ENCODE data around the gene PRICKLE2.

PRICKLE2 gene

DNA sequence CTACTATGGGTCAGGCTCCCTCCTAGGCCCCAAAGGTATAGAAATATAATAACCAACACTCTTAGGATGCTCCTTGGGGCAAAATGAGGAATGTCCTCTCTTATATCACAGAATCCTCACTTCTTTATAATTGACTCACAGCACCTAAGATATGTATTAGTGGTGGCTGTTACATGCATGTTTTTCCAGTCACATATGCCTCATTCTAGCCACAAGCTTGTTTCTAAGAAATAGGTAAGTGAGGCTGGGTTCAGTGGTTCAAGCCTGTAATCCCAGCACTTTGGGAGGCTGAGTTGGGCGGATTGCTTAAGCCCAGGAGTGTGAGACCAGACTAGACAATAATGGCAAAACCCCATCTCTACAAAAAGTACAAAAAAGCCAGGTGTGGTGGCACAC is 144.0 kb downstream of the PRICKLE2 start:
- no peak for DNase-seq (ENCODE audit: low read depth in 1 of 2, low spot score in 1 of 2)

- DNase-seq (ENCODE audit: low read depth in 1 of 2, low spot score in 1 of 2), result no peak
Observed at GRCh38 chr3:64080616-64081234, 144.5 kb downstream of the PRICKLE2 start.

DNA sequence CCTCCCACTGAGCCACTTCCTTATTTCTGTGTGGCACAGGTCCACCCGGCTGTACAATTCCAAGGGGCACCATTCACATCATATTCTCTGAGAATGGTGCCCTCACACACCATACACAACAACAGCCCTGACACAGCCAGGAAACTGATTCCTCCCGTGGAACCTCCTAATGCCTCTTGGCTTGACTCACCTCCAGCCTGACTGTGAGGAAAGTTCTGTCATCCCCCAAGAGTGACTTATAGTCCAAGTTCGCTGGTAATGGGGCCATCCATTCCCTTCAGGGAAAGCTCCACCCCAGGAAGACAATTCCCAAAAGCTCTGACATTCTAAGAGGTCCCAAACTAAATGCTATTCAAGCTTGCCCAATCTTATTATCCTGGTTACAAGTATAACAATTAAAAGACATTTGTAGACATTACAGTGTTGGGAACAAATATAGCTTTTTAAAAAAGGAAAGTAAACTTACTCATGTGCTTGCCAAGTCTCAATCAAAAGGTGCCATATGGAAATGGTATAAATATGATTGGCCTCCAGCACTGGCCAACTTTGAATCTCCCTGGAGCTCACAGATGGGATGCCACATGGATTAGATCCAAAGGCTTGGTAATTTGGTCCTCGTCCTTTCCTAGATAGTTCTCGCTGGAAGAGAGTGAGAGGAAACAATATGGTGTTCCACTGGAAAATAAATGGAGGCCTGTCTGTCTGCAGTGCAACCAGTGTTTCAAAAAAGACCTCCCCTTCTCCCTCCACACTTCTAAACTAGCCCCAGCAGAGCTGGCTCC is 145.7 kb downstream of the PRICKLE2 start:
- no peak for DNase-seq (ENCODE audit: low read depth in 1 of 2, low spot score in 1 of 2)

DNA sequence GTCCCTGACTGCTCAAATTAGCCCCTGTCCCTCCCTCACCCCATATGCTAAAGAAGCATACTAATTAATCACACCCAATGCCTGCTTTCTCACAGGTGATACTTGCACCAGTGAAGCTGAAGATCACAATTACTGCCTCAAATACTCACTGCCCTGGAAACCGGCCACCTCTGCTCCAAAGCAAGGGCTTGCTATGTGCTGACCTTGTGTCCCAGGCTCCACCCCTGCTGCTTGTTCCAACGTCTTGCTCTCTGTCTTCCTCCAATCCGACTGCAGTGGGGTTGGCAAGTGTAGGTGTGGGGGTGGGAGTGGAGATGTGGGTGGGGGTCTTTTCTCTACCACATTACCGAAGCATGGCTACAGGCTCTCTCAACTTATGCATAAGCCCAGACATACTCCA is 146.3 kb downstream of the PRICKLE2 start:
- no peak for DNase-seq (ENCODE audit: low read depth in 1 of 2, low spot score in 1 of 2)

GRCh38 chr3:64074895-64075679 is 150.2 kb downstream of the PRICKLE2 start:
- no peak for DNase-seq (ENCODE audit: low read depth in 1 of 2, low spot score in 1 of 2)

DNA sequence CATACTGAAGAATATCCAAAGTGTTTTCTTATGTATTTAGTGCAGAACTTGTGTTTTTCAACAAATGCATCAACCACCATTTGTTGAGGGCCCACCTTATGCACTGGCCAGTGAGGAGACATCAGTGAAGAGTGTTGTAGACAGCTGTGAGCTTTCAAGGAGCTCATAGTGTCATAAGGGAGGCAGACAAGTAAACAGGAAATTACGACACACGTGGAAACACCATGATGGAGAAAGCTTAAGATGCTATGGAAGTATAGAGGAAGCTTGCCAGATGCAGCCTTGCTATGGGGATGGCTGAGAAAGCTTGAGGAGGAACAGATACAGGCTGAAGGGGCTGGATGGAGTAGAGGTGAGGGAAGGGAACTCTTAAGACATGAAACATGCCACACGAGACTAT is 151.2 kb downstream of the PRICKLE2 start:
- DNase-seq (ENCODE audit: low read depth in 1 of 2, low spot score in 1 of 2), result no peak

DNA sequence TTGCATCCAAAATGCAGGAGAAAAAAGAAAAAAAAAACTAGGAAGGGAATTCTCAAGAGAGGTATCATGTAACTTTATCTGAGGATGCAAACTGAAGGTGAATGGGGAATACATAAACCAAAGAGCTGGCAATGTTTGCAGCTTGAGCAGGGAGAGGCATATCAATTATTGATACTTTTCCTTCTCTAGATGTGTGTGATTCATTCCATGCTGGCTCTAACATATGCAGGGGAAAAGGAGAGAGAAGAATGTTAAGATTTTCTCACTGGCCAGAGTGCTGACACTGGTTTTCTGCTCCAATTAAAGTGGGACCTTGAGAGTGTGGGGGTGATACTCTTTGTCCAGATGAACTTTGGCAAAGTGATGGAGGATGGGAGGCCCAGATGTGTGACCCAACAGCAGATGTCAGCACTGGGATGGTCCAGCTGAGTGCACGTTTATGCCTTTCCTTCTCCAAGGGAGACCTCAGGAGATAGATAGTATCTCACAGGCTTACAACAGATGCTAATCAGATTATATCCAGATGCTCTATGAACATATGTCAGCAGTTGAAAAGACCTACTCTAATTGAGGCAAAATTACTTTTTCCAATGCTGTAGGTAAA is 152.0 kb downstream of the PRICKLE2 start:
- no peak for DNase-seq (ENCODE audit: low read depth in 1 of 2, low spot score in 1 of 2)

DNA sequence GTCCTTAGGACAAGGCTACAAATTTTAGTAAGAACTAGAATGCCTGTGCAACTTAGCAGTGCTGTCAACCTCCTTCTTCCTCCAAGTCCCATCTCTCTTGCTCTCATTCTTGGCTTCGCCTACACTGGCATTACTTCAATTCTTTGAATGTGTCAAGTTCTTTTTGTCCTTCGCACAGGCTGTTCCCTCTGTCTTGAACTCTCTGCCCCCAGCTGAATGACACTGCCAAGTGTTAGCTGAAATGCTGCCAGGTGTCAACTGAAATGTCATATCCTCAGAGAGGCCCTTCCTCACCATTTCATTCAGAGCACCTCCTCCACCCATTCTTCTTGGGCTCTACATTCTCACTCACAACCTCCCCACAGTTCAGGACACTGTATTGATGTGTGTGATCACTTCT is 153.1 kb downstream of the PRICKLE2 start:
- no peak for DNase-seq (ENCODE audit: low read depth in 1 of 2, low spot score in 1 of 2)

DNA sequence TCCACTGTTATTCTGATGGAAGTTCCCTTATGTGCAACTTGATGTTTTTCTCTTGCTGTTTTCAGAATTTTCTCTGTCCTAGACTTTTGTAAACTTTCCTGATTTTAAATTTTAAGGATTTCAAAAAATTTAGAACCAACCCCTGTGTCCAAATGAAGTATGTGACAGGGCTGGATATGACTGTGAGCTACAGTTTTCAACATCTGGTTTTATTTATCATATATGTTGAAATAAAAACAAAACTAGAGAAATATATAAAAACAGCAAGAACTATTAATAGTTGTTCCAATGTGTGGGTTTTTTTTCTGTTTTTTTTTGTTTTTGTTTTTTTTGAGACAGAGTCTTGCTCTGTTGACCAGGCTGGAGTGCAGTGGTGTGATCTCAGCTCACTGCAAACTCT is 154.6 kb downstream of the PRICKLE2 start:
- no peak for DNase-seq (ENCODE audit: low read depth in 1 of 2, low spot score in 1 of 2)

DNA sequence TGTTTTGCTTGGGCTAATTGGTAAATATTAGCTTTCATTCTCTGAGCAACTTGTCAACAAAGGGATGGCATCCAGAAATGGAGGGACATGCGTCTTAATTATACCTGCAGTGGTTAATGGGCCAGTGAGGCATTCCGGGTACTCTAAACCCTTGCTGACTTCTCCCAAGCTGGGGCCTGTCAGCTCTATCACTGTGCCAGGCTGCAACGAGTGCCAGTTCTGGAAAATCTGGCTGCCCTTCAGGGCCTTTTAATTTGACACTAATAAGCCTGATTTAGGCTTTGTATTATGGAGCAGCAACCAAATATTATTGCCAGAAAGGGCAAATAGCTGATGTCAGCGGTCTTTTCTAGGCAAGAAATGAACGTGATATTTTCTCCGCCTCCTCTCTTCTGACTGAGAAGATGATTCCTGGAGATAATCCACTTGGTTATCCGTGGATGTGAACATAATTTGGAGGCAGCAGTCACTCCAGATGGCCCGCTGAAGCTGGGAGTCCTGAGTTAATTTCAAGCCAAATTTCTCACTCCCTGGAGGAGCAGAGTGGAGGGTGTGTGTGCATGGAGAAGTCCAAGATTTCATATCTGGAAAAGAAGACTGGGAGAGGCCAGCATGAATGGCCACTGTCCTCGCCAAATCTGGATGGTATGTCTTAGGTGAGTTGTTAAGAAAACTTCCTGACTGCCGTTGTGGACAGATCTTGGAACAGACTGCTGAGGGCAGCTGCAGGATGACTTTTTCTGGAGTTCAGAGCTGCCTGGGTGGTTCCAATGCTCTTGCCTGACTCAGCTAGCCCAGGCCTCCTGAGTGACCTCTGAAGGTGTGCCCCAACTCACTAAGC is 157.5 kb downstream of the PRICKLE2 start:
- no peak for DNase-seq (ENCODE audit: low read depth in 1 of 2, low spot score in 1 of 2)

DNA sequence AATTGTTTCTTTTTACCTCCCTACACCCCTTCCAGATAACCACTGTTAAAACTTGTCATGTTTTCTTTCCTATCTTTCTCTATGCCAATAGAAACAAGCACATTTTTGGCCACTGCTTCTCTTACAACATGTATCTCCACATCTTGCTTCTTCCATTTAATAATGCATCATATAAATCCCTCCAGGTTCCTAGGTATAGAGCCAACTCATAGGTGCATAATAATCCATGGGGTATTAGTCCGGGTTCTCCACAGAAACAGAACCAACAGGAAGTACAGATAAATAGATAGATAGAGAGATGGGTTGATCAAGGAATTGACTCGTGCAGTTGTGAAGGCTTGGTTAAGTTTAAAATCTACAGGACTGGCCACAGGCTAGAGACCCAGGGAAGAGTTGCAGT is 160.5 kb downstream of the PRICKLE2 start:
- no peak for DNase-seq (ENCODE audit: low read depth in 1 of 2, low spot score in 1 of 2)

DNA sequence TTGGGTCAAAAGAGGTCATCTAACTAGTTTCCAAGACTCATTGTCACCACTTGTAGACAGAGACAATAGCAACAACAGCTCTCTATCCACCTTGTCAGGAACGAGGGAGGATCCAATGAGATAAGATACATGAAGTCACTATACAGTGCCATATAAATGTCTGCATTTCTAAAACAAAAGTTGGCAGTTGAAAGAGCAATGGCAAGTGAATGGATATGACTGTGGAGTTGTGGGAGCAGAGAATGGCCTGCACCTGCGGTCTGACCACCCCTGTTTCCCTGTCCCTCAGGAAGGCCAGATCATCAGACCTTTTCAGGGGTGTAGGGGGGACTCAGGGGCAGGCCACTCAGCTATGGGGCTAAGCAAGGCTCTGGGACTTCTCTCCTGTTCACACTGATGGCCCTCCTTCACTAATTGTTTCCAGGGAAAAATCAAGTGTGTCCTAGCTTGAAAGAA is 161.3 kb downstream of the PRICKLE2 start:
- no peak for DNase-seq (ENCODE audit: low read depth in 1 of 2, low spot score in 1 of 2)

GRCh38 chr3:64063207-64063982 is 161.9 kb downstream of the PRICKLE2 start:
- no peak for DNase-seq (ENCODE audit: low read depth in 1 of 2, low spot score in 1 of 2)

- DNase-seq (ENCODE audit: low read depth in 1 of 2, low spot score in 1 of 2), result no peak
Observed at GRCh38 chr3:64061628-64062027, 163.6 kb downstream of the PRICKLE2 start.

DNA sequence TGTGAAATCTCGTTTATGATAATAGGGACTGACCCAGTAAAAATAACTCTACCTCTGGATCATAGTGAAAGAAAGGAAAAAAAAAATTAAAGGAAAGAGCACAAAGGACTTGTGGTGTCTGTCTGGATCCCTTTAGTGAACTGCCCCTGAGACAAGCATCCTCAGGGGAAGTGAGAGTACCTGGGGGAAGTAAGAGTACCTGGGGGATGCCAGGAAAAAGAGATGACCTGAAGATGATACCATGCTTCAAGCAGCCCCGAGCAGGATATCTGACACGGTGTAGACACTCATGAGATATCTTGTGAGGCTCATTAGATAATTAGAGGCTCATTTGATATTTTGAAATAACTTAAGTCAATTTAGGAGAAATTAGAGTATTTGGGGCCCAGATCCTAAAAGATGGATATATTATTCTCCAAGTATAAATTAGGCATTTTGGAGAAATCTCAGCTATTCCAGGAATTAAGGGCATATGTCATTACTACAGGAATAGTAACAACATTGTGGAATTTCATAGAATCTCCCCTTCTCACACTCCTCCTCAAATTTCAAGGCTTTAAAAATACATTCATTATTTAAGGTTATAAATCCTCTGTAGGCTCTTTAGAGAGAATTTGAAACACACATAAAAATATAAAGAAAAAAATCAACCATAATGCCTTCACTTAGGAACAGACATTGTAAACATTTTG is 165.6 kb downstream of the PRICKLE2 start:
- DNase-seq (ENCODE audit: low read depth in 1 of 2, low spot score in 1 of 2), result no peak

DNA sequence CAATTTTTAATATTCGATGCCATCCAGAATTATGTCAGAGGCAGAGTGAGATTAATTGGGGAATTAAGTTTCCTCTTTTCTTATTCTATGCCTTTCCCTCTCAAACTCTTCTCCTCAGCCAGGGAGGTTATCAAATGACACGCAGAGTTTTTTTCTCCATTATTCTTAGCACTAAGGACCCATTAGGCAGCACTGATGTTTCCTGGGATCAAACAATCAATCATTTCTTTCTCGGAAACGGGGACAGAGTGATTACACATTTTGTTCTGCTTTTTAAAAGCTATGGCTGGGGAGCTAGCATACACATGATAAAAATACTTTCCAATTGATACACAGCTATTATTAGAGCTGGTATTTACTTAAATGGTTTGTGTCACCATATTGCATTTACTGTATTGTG is 166.7 kb downstream of the PRICKLE2 start:
- no peak for DNase-seq (ENCODE audit: low read depth in 1 of 2, low spot score in 1 of 2)

DNA sequence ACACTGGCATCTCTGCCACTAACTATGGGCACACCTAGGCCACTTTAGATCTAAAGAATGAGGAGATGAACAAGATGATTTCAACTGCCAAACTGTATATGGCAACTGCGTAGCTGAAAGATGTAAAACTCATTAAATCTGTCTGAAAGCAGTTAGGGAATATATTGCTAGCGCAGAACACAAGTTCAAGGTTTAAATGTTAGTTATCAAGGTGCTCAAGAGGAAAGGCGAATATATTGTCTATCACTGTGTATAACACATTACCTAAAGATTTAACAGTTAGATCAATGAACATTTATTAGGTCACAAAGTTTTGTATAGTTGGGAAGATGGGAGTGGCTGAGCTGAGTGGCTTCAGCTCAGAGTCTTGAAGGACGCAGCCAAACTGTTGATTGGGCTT is 168.0 kb downstream of the PRICKLE2 start:
- DNase-seq (ENCODE audit: low read depth in 1 of 2, low spot score in 1 of 2), result no peak

DNA sequence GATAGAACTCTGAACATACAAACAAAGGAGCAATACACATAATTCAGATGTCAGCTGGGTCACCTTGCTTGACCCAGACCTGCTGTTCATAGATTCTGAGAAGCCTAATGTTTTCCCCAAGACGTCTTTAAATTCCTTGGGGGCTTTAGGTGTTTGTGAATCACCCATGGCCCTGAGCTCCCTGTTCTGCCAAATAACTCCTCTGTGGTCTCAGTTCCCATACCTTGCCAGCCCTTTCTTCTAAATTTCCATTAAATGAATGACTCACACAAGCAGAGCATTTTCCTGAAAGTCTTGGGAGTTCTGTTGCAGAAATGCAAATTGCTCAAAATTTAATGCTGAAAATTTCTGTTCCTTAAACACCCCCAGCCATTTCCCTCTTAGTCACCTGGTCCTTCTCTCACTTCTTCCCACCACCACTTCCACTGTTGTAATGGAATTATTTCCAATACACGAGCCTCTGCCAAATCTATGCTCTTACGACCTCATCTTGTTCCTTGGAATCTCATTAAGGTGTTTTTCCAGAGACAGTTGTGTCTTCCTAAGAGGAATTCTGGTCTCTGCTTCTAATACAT is 168.6 kb downstream of the PRICKLE2 start:
- no peak for DNase-seq (ENCODE audit: low read depth in 1 of 2, low spot score in 1 of 2)

DNA sequence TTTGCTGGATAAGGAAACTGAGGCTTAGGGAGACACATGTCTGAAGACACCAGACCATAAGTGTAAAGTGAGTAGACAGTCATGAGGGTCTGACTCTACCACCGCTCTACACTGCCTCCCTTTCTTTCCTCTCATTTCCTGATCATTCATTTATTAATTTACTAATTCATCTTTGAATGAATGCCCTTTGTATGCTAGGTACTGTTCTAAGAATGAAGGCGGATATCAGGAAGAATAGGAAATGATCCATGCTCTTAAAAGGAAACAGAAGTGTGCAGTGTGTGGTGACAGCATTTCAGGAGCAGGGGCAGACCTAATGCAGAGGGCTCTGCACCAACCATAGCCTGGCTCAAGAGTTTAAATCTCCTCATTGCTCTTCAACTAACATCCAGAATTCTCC is 170.2 kb downstream of the PRICKLE2 start:
- DNase-seq (ENCODE audit: low read depth in 1 of 2, low spot score in 1 of 2), result no peak
